ENCODE data around the gene RASGRF1. TPM values are rescaled to one million over a fixed set of nuclear protein-coding genes. Genes with fewer than 3 reads are reported as not detected.
"Not testable (repeated sequence)": the region's sequence is repeated elsewhere in the genome, so short reads cannot be mapped to it uniquely, and the experiment has no call there.

RASGRF1 gene
- total RNA-seq, 1 experiment from 2014 or later, result 0.59 TPM

DNA sequence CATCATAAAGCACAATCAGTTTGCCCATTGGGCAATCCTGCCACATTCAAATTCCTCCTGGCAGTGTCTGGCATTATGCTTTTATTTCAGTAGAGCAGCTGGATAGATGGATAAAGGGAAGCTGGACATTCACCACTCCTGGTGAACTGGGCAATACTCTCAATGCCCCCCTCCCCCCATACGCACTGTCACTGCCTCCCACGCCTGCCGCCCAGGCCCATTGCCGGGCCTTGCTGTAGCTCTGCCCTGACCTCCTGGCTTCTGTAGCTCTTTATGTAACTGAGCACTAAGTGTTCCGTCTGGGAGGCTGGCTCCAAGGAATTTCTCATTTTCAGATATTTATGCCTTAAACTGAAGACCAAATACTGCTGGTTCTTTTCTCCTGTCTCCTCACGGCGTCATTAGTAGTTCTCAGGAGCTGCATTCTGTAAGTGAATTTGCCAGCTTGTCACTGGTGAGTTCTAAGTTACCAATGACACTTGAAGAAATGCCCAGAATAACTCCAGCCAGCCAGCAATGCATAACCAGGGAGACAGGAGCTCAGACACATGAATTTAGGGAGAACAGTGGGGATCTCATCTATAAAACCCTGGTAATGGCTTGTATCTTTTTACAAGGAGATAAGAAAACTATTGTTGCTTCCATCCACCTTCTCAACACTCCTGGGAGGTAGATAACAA, 25.5 kb upstream of the RASGRF1 start:
- Histone ChIP-seq H3K4me3 (ENCODE audit: low read depth in 2 of 2, low read length in 2 of 2) (no peak overlapping the region), H3K9me3 (ENCODE audit: control insufficient read depth, insufficient read depth, low read depth, low read length) (no peaks in the 10 kb centered on the region), H3K27me3 (ENCODE audit: control insufficient read depth, insufficient read depth, low read length) (peaks cover 3% of the 10 kb centered on the region; the same call in 1 of the 2 replicates), H3K4me1 (ENCODE audit: control insufficient read depth, insufficient read depth, low read length) (no peaks in the 10 kb centered on the region), H3K36me3 (ENCODE audit: control insufficient read depth, insufficient read depth, low read length) (no peaks in the 10 kb centered on the region), H3K27ac (ENCODE audit: low read length) (no peak overlapping the region)
- TF ChIP-seq SIN3A (IDR thresholded peaks at IDR 0.05; ENCODE audit: borderline replicate concordance, insufficient read depth, low read depth, low read length) (no peak), TCF7L2 (IDR thresholded peaks at IDR 0.05; ENCODE audit: low read depth, low read length) (no peak), CTCF (IDR thresholded peaks at IDR 0.05) (no peak)
- TF ChIP-seq, protein P1, sequence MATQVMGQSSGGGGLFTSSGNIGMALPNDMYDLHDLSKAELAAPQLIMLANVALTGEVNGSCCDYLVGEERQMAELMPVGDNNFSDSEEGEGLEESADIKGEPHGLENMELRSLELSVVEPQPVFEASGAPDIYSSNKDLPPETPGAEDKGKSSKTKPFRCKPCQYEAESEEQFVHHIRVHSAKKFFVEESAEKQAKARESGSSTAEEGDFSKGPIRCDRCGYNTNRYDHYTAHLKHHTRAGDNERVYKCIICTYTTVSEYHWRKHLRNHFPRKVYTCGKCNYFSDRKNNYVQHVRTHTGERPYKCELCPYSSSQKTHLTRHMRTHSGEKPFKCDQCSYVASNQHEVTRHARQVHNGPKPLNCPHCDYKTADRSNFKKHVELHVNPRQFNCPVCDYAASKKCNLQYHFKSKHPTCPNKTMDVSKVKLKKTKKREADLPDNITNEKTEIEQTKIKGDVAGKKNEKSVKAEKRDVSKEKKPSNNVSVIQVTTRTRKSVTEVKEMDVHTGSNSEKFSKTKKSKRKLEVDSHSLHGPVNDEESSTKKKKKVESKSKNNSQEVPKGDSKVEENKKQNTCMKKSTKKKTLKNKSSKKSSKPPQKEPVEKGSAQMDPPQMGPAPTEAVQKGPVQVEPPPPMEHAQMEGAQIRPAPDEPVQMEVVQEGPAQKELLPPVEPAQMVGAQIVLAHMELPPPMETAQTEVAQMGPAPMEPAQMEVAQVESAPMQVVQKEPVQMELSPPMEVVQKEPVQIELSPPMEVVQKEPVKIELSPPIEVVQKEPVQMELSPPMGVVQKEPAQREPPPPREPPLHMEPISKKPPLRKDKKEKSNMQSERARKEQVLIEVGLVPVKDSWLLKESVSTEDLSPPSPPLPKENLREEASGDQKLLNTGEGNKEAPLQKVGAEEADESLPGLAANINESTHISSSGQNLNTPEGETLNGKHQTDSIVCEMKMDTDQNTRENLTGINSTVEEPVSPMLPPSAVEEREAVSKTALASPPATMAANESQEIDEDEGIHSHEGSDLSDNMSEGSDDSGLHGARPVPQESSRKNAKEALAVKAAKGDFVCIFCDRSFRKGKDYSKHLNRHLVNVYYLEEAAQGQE (IDR thresholded peaks at IDR 0.05; ENCODE audit: insufficient read depth in 1 of 2, low read depth in 2 of 2, low read length in 1 of 2), result no peak
- no peak for DNase-seq (ENCODE audit: low read depth, low spot score)
- CTCF ChIA-PET, result no interaction called here
- ATAC-seq, result no peak
- in situ Hi-C loops (cut with HindIII; ENCODE audit: low pct_unique_long_range_greater_than_20kb, low sequenced_read_pairs) (no loop called here), intact Hi-C loops (cut with micrococcal nuclease; ENCODE audit: unreplicated experiment) (no loop called here)
- BruUV-seq (replicated peaks), result no TSS peak
- POLR2A ChIA-PET, result no interaction called here

DNA sequence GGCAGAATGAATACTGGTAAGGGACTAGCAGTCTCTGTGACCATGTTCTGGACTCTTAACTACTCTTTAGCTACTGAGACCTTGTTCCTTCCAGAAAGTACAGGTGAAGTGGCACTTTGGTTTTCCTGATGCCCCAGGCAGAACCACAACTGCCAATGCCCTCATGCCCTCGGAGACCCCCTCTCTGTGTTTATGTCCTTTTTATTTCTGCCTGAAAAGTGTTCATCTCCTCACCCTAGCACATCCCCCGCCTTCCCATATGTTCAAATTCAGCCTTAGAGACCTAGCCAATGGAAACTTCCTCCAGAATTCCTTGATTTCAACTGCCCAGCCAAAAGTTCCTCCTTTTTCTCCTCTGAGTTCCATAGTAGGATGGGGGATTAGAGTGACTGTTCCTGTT, 23.3 kb upstream of the RASGRF1 start:
- BruUV-seq (replicated peaks), result no TSS peak
- H3K27me3 ChIP-seq (ENCODE audit: control insufficient read depth, insufficient read depth, low read length), result peaks cover 6% of the 10 kb centered on the region
- in situ Hi-C loops (cut with HindIII; ENCODE audit: low pct_unique_long_range_greater_than_20kb, low sequenced_read_pairs), result no loop called here
- TF ChIP-seq, protein P1 (IDR thresholded peaks at IDR 0.05; ENCODE audit: insufficient read depth in 1 of 2, low read depth in 2 of 2, low read length in 1 of 2), result no peak
- TF ChIP-seq TCF7L2 (IDR thresholded peaks at IDR 0.05; ENCODE audit: low read depth, low read length) (no peak), SIN3A (IDR thresholded peaks at IDR 0.05; ENCODE audit: borderline replicate concordance, insufficient read depth, low read depth, low read length) (no peak), CTCF (IDR thresholded peaks at IDR 0.05) (no peak), POLR2AphosphoS5 (IDR thresholded peaks at IDR 0.05; ENCODE audit: low read depth, low read length) (no peak)
- ChIA-PET CTCF (no interaction called here), POLR2A (no interaction called here)
- ATAC-seq (no peak), DNase-seq (ENCODE audit: low read depth, low spot score) (no peak)
- intact Hi-C loops (cut with micrococcal nuclease; ENCODE audit: unreplicated experiment), result no loop called here
- H3K27ac ChIP-seq (ENCODE audit: low read length), result no peak overlapping the region
- no peak overlapping the region for H3K4me3 ChIP-seq (ENCODE audit: low read depth in 2 of 2, low read length in 2 of 2)
- no peaks in the 10 kb centered on the region for H3K36me3 ChIP-seq (ENCODE audit: control insufficient read depth, insufficient read depth, low read length)
- H3K4me1 ChIP-seq (ENCODE audit: control insufficient read depth, insufficient read depth, low read length), result no peaks in the 10 kb centered on the region
- H3K9me3 ChIP-seq (ENCODE audit: control insufficient read depth, insufficient read depth, low read depth, low read length), result no peaks in the 10 kb centered on the region

DNA sequence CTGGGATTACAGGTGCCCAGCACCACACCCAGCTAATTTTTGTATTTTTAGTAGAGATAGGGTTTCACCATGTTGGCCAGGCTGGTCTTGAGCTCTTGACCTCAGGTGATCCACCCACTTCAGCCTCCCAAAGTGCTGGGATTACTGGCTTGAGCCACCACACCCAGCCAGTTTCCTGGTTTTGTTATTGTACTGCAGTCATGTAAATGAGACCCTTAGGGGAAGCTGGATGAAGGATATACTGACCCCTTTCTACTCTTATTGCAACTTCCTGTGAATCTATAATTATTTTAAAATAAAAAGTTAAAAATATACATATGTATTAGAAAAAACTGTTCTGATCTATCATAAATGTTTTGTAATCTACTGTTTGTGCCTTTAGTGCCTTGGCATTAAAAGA, 20.8 kb upstream of the RASGRF1 start:
- ATAC-seq; H3K4me1 ChIP-seq (ENCODE audit: control insufficient read depth, insufficient read depth, low read length); POLR2A ChIA-PET; H3K4me3 ChIP-seq (ENCODE audit: low read depth in 2 of 2, low read length in 2 of 2); H3K9me3 ChIP-seq (ENCODE audit: control insufficient read depth, insufficient read depth, low read depth, low read length); DNase-seq (ENCODE audit: low read depth, low spot score); intact Hi-C loops (cut with micrococcal nuclease; ENCODE audit: unreplicated experiment); H3K36me3 ChIP-seq (ENCODE audit: control insufficient read depth, insufficient read depth, low read length); H3K27ac ChIP-seq (ENCODE audit: low read length); in situ Hi-C loops (cut with HindIII; ENCODE audit: low pct_unique_long_range_greater_than_20kb, low sequenced_read_pairs); BruUV-seq (replicated peaks): not testable (repeated sequence)
- peaks cover 10% of the 10 kb centered on the region for H3K27me3 ChIP-seq (ENCODE audit: control insufficient read depth, insufficient read depth, low read length)
- CTCF ChIA-PET, result interaction anchor here (0.8 kb wide), 1 partner anchor 256 kb away, joined by 3 read pairs; no protein-coding TSS in a partner anchor

Data from Panc1 (cell line).